Middle frontal gyrus (tissue), 1 donor: ENCODE results near the gene MBD3L5.
"Not testable (repeated sequence)": the region's sequence is repeated elsewhere in the genome, so short reads cannot be mapped to it uniquely, and the experiment has no call there.

Experiments
- DNase-seq: peaks from one replicate; pipeline ENCODE4 v3.0.0-alpha.2; 2015; ENCODE audit warnings: low spot score; ENCODE audit errors: extremely low spot score

Gene MBD3L5

DNA sequence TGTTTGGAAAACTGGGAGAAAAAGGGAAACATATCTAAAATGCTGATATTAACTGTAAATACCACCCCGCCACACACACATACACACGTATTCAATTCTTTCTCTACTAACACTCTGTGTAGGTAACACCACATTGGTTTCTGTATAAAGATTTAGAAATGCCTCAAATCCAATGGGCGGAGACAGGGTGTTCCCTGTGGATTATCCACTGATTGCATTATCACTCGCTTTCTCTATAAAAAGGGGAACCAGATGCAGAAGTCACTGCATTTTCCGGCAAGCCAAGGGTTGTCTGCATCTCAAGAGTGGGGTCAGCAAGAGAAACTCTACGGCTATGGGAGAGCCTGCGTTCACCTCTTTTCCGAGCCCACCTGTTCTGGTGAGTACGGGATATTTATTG is at the start of gene MBD3L5:
MBD3L5 (plus strand) TSS at position 301 of the 400 bp plus-strand sequence; CDS start at position 335, 34 bp downstream.
- not testable (repeated sequence) for DNase-seq

DNA sequence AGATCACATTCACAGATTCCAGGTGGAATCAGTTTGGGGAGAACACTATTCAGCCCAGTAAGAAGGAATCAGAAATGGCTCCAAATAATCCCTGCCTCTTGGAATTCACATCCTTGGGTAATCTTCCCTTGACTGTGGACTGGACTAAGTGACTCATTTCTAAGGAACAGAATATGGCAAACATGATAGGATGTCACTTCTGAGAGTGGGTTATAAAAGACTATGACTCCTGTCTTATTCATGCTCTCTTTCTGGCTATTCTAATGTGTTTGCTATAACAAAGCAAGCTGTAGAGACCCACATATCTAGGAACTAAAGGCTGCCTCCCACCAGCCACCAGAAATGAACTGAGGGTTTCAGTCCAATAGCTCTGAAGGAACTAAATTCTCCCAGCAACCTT is 46.9 kb upstream of the MBD3L5 start:
- no peak for DNase-seq

DNA sequence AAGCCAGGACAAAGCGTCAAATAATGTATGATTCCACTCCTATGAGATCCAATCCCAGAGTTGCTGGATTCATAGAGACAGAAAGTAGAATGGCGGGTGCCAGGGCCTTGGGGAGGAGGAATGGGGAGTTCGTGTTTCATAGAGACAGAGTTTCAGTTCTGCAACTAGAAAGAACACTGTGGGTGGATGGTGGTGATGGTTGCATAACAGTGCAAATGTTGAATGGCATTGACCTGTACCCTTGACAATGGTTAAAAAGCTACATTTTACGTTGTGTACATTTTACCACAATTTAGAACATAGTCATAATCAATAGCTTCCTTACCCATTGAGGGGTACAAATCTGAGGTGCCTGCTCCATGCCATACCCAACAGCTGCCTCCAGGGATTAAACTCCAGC is 42.5 kb upstream of the MBD3L5 start:
- no peak for DNase-seq

DNA sequence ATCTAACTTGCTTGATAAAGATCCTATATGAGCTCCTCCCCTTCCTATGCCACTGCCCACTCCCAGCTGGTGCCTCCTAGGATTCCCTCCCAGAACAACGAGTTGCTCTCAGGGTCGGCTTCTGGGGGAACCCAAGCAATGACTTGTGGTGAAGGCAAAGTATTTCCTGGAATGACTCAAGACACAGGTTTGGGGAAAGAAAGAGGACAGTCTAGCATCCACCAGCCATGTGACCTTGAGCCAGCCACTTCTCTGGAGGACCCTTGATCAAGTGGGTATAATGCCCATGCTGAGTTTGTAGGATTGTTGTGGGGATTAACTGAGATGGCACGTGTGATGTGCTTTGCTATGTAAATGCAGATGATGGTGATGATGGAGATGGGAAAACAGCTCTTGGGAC is 42.1 kb upstream of the MBD3L5 start:
- DNase-seq: no peak

DNA sequence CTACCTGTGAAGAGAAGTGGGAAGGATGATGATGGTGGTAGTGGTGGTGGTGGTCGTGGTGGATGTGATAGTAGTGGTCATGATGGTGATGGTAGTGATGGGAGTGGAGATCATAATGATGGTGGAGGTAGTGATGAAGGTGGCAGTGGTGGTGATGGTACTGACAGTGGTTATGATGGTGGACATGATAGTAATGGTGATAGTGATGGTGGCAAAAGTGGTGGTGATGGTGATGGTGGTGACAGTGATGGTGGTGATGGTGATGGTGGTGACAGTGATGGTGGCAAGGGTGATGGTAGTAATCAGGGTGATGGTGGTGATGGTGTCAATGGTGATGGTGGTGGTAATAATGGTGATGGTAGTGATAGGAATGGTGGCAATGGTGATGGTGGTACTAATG is 35.3 kb upstream of the MBD3L5 start:
- DNase-seq: no peak

DNA sequence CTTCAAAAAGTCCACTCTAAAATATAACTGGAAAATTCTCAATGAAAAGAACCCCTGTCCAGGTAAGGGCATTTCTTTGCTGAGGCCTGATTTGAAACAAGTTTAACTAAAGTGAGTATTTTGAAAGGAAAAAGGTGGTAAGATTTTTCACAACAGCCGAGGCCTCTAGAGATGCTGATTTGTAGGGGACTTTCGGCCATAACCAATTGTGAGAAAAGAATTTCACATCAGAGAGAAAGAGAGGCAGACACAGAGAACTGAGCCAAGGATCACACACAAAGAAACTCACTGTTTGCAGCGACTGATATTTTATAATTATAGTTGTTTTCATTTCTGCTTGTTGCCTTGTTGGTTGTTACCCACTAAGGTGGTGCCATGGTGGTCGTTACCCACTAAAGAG is 33.6 kb upstream of the MBD3L5 start:
- no peak for DNase-seq

DNA sequence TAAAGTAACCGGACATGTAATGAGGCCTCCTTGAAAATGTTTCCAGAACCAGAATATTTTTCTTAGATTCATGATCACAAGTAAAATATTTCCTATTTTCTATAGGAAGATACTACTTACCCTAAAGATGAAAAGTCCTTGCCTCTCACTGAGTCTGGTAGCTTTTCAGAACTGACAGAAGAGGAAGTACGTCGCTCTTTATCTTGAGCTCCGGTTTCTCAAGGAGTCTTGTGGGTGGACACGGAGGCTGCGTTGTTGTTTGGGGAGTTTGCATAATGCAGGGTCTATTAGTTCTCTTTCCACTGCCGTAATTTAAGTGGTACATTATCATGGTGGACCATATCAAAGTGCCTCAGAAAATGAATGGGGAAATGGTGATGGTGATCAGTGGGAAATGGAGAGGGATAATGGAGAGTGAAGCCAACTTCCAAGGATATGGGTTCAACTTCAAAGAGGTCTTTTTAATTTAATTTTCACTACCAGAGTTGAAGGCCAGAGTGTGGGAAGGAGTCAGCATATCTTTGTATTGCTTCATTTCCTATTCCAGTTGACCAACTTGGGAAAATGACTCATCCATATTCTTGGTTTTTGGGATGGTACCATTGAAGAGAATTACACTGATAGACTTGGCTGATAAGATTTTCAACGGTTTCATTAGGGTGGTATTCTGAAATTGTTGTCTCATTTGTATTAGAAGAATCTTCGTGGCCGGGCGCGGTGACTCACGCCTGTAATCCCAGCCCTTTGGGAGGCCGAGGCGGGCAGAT is 32.5 kb upstream of the MBD3L5 start:
- DNase-seq: no peak

DNA sequence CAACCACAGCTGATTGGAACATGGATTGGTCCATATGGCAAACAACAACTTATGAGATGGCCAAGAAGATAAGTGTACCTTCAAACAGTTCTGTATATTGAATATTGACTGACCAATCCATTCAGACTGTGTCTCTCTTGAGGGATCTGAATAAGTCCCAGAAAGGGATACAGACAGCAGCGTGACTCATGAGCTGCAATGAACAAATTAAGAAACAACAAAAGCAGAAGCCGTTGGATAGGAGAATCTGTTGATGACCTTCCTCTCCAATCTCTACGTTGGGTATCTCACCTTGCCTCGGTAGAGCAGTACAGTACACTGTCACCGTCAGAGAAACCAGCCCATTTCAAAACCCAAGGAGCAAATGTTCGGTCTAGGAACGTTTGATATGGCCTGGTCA is 30.4 kb upstream of the MBD3L5 start:
- DNase-seq: no peak

DNA sequence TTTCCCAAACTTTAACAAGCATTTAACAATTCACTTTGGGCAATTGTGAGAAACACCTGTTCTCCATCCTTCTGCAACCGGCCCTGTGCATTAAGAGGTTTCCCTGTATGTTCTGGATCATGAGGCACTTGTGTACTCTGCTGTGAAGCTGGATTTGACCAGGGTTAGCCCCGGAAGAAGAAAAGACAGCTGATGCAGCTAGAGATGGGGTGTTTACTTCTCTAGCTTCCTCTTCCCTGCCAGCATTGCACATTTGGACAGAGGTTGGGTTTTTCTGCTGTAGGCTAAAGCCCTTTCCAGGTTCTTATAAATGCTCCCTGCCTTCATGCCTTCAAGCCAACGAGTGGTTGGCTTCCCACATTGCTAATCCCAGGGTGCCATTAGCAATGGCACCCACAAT is 30.0 kb upstream of the MBD3L5 start:
- no peak for DNase-seq

DNA sequence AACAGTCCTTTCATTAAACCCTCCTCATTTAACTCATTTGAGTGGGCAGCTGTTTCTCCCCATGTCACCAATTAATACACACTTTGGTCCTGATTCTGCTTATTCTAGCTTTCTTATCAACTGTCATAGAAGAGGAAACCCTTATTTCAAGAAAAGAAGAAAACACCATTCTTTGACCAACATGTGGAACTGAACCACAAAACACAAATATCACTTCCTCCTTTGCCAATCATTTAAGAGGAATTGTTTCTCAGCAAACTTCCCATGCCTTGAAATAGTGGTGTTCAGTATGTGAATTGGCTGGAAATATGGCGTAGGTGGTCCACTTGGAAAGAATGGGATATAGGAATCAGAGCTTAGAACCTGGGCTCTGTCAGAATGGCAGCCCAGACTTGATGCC is 29.6 kb upstream of the MBD3L5 start:
- DNase-seq: no peak

DNA sequence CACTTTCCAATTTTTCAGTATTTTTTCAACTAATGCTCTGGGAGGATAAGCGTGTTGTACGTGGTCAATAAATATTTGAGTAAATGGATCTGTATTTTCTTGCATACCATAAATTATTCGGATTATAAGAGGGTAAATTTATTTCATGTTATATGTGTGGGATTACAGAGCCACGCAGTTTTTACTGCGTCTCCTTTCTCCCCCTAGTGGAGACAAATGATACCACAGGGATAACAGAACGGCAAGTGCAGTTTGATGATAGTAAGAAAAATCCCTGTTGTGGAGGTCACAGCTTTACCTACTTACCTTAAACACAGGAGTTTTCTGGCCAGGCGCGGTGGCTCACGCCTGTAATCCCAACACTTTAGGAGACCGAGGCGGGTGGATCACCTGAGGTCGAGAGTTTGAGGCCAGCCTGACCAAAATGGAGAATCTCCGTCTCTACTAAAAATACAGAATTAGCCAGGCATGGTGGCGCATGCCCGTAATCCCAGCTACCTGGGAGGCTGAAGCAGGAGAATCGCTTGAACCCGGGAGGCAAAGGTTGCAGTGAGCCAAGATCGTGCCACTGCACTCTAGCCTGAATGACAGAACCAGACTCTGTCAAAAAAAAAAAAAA is 26.0 kb upstream of the MBD3L5 start:
- DNase-seq: no peak

DNA sequence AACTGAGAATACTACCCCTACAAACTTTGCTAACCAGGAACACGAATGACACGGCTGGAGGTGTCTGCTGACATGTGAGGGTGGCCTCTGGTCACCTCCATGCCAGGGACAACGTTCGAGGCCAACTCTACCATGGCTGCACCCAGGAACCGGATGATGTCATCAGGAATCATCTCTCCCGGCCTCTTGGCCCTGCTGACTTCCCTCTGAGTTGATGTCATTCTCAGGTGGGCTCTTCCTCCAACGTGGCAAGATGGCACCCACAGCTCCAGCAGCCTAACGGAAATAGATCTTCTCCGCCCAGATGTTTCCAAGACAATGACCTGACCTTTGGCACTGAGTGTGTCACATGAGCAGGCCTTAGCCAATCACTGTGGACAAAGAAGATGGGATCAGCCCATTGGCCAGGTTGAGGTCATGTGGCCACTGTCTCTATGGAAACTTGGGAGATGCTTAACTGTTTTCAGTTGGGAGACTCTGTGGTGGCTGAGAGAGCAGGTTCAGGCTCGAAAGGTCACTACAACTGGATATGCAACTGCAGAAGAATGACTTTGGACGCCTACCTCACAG is 24.2 kb upstream of the MBD3L5 start:
- DNase-seq: no peak

DNA sequence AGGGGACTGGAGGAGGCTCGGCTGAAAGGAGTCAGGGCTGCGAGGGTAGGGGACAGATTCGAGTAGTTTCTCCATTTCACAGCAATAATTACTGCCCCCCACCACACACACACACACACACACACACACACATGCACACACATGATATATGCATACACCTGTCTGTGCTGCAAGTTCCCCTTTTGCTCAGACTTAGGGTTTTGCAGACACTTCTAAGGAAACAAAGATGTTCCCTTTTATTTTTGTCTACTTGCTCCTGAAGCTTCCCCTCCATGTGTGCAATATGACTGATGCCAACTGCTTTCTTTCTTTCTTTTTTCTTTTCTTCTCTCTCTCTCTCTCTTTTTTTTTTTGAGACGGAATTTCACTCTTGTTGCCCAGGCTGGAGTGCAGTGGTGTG is 22.5 kb upstream of the MBD3L5 start:
- no peak for DNase-seq

DNA sequence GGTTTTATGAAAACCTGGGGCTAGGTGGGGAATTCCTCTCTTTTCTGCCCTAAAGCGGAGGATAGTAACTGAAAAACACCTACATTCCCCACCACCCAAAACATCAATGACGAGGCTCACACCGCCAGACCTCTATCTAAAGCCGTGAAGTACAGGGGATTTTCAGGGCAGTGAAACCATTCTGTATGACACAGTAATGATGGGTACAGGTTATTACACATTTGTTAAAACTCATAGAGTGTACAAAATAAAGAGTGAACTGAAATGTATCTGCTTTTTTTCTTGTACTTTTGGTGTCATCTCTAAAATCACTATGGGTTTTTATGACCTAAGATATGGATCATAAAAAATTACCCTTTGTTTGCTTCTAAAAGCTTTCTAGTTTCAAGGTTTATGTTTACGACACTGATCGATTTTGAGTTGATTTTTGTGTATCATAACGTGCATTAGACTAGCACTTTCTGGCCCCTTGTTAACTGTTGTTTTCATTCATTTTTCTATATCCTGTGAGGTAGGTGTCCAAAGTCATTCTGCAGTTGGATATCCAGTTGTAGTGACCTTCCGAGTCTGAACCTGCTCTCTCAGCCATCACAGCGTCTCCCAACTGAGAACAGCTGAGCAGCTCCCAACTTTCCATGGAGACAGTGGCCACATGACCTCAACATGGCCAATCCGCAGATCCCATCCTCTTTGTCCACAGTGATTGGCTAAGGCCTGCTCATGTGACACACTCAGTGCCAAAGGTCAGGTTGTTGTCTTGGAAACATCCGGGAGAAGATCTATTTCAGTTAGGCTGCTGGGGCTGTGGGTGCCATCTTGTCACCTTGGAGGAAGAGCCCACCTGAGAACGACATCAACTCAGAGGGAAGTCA is 19.4 kb upstream of the MBD3L5 start:
- DNase-seq: no peak

DNA sequence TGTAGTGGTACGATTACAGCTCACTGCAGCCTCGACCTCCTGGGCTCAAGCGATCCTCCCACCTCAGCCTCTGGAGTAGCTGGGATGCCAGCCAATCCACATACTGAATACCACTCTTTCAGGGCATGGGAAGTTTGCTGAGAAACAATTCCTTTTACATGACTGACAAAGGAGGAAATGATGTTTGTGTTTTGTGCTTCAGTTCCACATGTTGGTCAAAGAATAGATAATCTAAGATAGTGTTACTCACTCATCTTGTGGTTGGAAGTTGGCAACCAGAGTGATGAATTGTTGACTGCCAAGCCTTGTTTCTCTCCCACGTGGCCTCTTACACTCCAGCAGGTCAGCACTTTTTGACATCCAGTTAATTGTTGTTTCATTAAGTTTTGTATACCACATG is 16.7 kb upstream of the MBD3L5 start:
- no peak for DNase-seq

DNA sequence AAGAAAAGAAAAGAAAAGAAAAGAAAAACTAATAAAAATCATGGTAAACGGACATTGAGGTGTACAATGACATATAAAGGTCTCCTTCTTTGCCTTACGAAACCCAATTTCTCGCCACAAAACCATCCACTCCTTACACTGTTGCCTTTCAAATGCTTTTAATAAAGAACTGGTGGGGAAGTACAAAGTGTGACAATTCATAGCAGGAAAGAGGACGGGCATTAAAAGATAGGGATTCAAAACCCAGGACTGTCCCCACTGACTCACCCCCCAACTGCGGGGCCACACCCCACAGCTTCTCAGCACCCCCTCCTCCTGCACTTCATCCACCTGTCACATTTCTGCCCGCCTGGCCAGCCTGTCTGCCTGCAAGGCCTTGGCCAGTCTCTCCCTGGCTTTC is 11.6 kb upstream of the MBD3L5 start:
- DNase-seq: no peak

DNA sequence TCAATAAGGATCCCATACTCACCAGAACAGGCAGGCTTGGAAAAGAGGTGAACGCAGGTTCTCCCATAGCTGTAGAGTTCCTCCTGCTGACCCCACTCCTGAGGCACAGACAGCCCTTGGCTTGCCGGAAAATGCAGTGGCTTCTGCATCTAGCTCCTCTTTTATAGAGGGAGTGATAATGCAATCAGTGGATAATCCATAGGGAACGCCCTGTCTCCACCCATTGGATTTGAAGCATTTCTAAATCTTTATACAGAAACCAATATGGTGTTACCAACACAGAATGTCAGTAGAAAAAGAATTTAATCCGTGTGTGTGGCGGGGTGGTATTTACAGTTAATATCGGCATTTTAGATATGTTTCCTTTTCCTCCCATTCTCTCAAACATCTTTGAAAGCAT is 9.0 kb upstream of the MBD3L5 start, which contains the start of gene MBD3L2B:
MBD3L2B (minus strand) TSS at position 101 of the 400 bp plus-strand sequence; CDS start at position 67, 34 bp downstream.
- not testable (repeated sequence) for DNase-seq

DNA sequence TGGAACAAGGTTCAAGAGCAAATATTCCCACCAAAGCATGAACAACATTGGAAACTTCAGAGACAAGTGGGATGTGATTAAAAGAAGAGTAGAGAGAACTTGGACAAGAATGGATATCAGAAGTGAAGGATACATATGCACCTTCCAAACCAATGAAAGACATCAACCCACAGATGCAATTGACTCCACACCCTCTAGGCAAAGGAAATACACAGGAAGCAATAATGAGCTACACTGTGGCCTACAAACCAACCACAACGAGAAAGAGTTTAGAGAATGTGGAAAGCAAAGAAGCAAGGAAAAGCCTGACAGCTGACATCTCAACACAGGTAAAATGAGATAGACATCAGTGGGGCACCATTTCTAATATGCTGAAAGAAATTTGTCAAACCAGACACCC is 1.6 kb upstream of the MBD3L5 start:
- DNase-seq: not testable (repeated sequence)

DNA sequence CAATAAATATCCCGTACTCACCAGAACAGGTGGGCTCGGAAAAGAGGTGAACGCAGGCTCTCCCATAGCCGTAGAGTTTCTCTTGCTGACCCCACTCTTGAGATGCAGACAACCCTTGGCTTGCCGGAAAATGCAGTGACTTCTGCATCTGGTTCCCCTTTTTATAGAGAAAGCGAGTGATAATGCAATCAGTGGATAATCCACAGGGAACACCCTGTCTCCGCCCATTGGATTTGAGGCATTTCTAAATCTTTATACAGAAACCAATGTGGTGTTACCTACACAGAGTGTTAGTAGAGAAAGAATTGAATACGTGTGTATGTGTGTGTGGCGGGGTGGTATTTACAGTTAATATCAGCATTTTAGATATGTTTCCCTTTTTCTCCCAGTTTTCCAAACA is 9.7 kb downstream of the MBD3L5 start, which contains the start of gene MBD3L4:
MBD3L4 (minus strand) TSS at position 101 of the 400 bp plus-strand sequence; CDS start at position 66, 35 bp downstream.
- not testable (repeated sequence) for DNase-seq

DNA sequence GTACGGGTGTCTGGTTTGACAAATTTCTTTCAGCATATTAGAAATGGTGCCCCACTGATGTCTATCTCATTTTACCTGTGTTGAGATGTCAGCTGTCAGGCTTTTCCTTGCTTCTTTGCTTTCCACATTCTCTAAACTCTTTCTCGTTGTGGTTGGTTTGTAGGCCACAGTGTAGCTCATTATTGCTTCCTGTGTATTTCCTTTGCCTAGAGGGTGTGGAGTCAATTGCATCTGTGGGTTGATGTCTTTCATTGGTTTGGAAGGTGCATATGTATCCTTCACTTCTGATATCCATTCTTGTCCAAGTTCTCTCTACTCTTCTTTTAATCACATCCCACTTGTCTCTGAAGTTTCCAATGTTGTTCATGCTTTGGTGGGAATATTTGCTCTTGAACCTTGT is 11.2 kb downstream of the MBD3L5 start:
- not testable (repeated sequence) for DNase-seq

DNA sequence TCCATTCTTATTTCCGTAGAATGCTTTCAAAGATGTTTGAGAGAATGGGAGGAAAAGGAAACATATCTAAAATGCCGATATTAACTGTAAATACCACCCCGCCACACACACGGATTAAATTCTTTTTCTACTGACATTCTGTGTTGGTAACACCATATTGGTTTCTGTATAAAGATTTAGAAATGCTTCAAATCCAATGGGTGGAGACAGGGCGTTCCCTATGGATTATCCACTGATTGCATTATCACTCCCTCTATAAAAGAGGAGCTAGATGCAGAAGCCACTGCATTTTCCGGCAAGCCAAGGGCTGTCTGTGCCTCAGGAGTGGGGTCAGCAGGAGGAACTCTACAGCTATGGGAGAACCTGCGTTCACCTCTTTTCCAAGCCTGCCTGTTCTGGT is 18.6 kb downstream of the MBD3L5 start, which contains the start of gene MBD3L2:
MBD3L2 (plus strand) TSS at position 301 of the 400 bp plus-strand sequence; CDS start at position 354, 53 bp downstream.
- not testable (repeated sequence) for DNase-seq
